Measurements from ENCODE around the gene ARFIP1.

The ARFIP1 gene

GRCh38 chr4:152960082-152960481 lies 180.3 kb downstream of the ARFIP1 start:
- Histone ChIP-seq H3K36me3 (ENCODE audit: insufficient read depth) (no peaks in the 10 kb centered on the region), H3K9ac (no peak overlapping the region)
- TF ChIP-seq CTCF (conservative IDR thresholded peaks at IDR 0.05; ENCODE audit: low read depth, low read length): no peak

GRCh38 chr4:152961014-152961772 lies 181.4 kb downstream of the ARFIP1 start:
- no peaks in the 10 kb centered on the region for H3K4me1 ChIP-seq (ENCODE audit: low read depth, poor library complexity, severe bottlenecking)
- TF ChIP-seq CTCF (conservative IDR thresholded peaks at IDR 0.05; ENCODE audit: low read depth, low read length): no peak
- H4K20me1 ChIP-seq (ENCODE audit: insufficient read depth): no peaks in the 10 kb centered on the region
- no peak overlapping the region for H3K27ac ChIP-seq
- H3K4me3 ChIP-seq (IDR thresholded peaks at IDR 0.05; ENCODE audit: insufficient read depth, low read depth, low read length): no peak overlapping the region
- no peaks in the 10 kb centered on the region for H3K27me3 ChIP-seq (ENCODE audit: insufficient read depth, low read depth)
- no peaks in the 10 kb centered on the region for H3K36me3 ChIP-seq (ENCODE audit: insufficient read depth)
- no peak overlapping the region for H2AFZ ChIP-seq (ENCODE audit: low read depth)
- no peak overlapping the region for H3K4me2 ChIP-seq
- no peaks in the 10 kb centered on the region for H3K79me2 ChIP-seq (ENCODE audit: insufficient read depth, low read depth)
- H3K9ac ChIP-seq: no peak overlapping the region

More at GRCh38 chr4:152960082-152960481, 180.3 kb downstream of the ARFIP1 start:
- H3K27me3 ChIP-seq (ENCODE audit: insufficient read depth, low read depth): no peaks in the 10 kb centered on the region
- H3K79me2 ChIP-seq (ENCODE audit: insufficient read depth, low read depth): no peaks in the 10 kb centered on the region
- no peak overlapping the region for H3K4me3 ChIP-seq (IDR thresholded peaks at IDR 0.05; ENCODE audit: insufficient read depth, low read depth, low read length)
- H3K27ac ChIP-seq: no peak overlapping the region
- no peak overlapping the region for H2AFZ ChIP-seq (ENCODE audit: low read depth)
- H3K4me1 ChIP-seq (ENCODE audit: low read depth, poor library complexity, severe bottlenecking): no peaks in the 10 kb centered on the region
- H4K20me1 ChIP-seq (ENCODE audit: insufficient read depth): no peaks in the 10 kb centered on the region
- no peak overlapping the region for H3K4me2 ChIP-seq

GRCh38 chr4:152961773-152962115 lies 182.0 kb downstream of the ARFIP1 start:
- H2AFZ ChIP-seq (ENCODE audit: low read depth): no peak overlapping the region
- no peak overlapping the region for H3K4me3 ChIP-seq (IDR thresholded peaks at IDR 0.05; ENCODE audit: insufficient read depth, low read depth, low read length)

More at GRCh38 chr4:152961773-152962115, 182.0 kb downstream of the ARFIP1 start:
- no peaks in the 10 kb centered on the region for H3K4me1 ChIP-seq (ENCODE audit: low read depth, poor library complexity, severe bottlenecking)
- no peak for TF ChIP-seq CTCF (conservative IDR thresholded peaks at IDR 0.05; ENCODE audit: low read depth, low read length)
- H3K27ac ChIP-seq: no peak overlapping the region
- no peak overlapping the region for H3K9ac ChIP-seq
- no peaks in the 10 kb centered on the region for H3K27me3 ChIP-seq (ENCODE audit: insufficient read depth, low read depth)
- H3K79me2 ChIP-seq (ENCODE audit: insufficient read depth, low read depth): no peaks in the 10 kb centered on the region
- H3K36me3 ChIP-seq (ENCODE audit: insufficient read depth): no peaks in the 10 kb centered on the region
- no peak overlapping the region for H3K4me2 ChIP-seq
- no peaks in the 10 kb centered on the region for H4K20me1 ChIP-seq (ENCODE audit: insufficient read depth)

Measured in KMS-11 (cell line).